Measurements from ENCODE around the gene EHBP1.
A peak's percentile ranks its signal among the peaks of the same experiment; 100 is the strongest.

Gene EHBP1

GRCh38 chr2:62705007-62705829 is at the start of gene EHBP1:
Gene EHBP1, plus strand, starts transcription at chr2:62705713. Its CDS starts 1,479 bp downstream, at chr2:62707192.
- DNase-seq: peak; percentile 98
- Mint-ChIP-seq H3K4me1 (peaks cover 22 to 34% of the 10 kb centered on the region in 2 donors), H3K9me3 (peaks cover 0 to 3% of the 10 kb centered on the region in 2 donors), H3K36me3 (peaks cover 8 to 10% of the 10 kb centered on the region in 2 donors), H3K4me3 (peak within 1 kb of the TSS; percentile 91 to 98), H3K27me3 (no peaks in the 10 kb centered on the region), H3K27ac (peak within 1 kb of the TSS; percentile 94)
- peak; percentile 95 for ATAC-seq (replicated peaks)

- peak overlapping the region in 1 of 2 donors; percentile 36 for H3K4me3 Mint-ChIP-seq
- peaks cover 25 to 42% of the 10 kb centered on the region in 2 donors for H3K4me1 Mint-ChIP-seq
- no peaks in the 10 kb centered on the region for H3K36me3 Mint-ChIP-seq
- peak overlapping the region; percentile 83 for H3K27ac Mint-ChIP-seq
- DNase-seq (no peak), ATAC-seq (replicated peaks) (peak; percentile 70 to 72)
- peaks cover 0 to 2% of the 10 kb centered on the region in 2 donors for H3K9me3 Mint-ChIP-seq
- H3K27me3 Mint-ChIP-seq: no peaks in the 10 kb centered on the region
These were observed 47.7 kb upstream of the EHBP1 start for GRCh38 chr2:62657783-62658182.

GRCh38 chr2:62658891-62659290 is 46.6 kb upstream of the EHBP1 start:
- Mint-ChIP-seq H3K36me3 (no peaks in the 10 kb centered on the region), H3K27ac (no peak overlapping the region), H3K9me3 (peaks cover 0 to 2% of the 10 kb centered on the region in 2 donors), H3K4me3 (no peak overlapping the region), H3K4me1 (peaks cover 25 to 39% of the 10 kb centered on the region in 2 donors), H3K27me3 (peaks cover 0 to under 1% of the 10 kb centered on the region in 2 donors)
- ATAC-seq (replicated peaks): no peak
- DNase-seq: no peak

- ATAC-seq (replicated peaks): peak; percentile 78 to 79
- peak overlapping the region; percentile 1 to 62 for H3K4me3 Mint-ChIP-seq
These were observed 45.4 kb upstream of the EHBP1 start for GRCh38 chr2:62660087-62660486.

GRCh38 chr2:62660582-62661262 is 44.8 kb upstream of the EHBP1 start:
- Mint-ChIP-seq H3K36me3 (no peaks in the 10 kb centered on the region), H3K27me3 (peaks cover 0 to 4% of the 10 kb centered on the region in 2 donors), H3K4me1 (peaks cover 27 to 34% of the 10 kb centered on the region in 2 donors), H3K4me3 (peak overlapping the region; percentile 5 to 62), H3K9me3 (peaks cover 0 to 2% of the 10 kb centered on the region in 2 donors), H3K27ac (no peak overlapping the region)
- peak; percentile 69 to 78 for ATAC-seq (replicated peaks)
- DNase-seq: no peak

More at GRCh38 chr2:62660087-62660486, 45.4 kb upstream of the EHBP1 start:
- peak; percentile 18 for DNase-seq
- H3K27ac Mint-ChIP-seq: peak overlapping the region; percentile 2
- H3K4me1 Mint-ChIP-seq: peaks cover 27 to 34% of the 10 kb centered on the region in 2 donors
- H3K9me3 Mint-ChIP-seq: peaks cover 0 to 2% of the 10 kb centered on the region in 2 donors
- no peaks in the 10 kb centered on the region for H3K36me3 Mint-ChIP-seq
- peaks cover 0 to 4% of the 10 kb centered on the region in 2 donors for H3K27me3 Mint-ChIP-seq

GRCh38 chr2:62661263-62661635 is 44.3 kb upstream of the EHBP1 start:
- Mint-ChIP-seq H3K27ac (no peak overlapping the region), H3K9me3 (peaks cover 0 to 2% of the 10 kb centered on the region in 2 donors), H3K4me1 (peaks cover 27 to 34% of the 10 kb centered on the region in 2 donors), H3K36me3 (no peaks in the 10 kb centered on the region), H3K4me3 (no peak overlapping the region), H3K27me3 (peaks cover 0 to 4% of the 10 kb centered on the region in 2 donors)
- ATAC-seq (replicated peaks): no peak
- DNase-seq: no peak

GRCh38 chr2:62662131-62662530 is 43.4 kb upstream of the EHBP1 start:
- ATAC-seq (replicated peaks) (no peak), DNase-seq (no peak)
- Mint-ChIP-seq H3K27me3 (peaks cover 0 to 4% of the 10 kb centered on the region in 2 donors), H3K9me3 (peaks cover 0 to 2% of the 10 kb centered on the region in 2 donors), H3K4me3 (no peak overlapping the region), H3K27ac (no peak overlapping the region), H3K4me1 (peaks cover 26 to 31% of the 10 kb centered on the region in 2 donors), H3K36me3 (no peaks in the 10 kb centered on the region)

- no peaks in the 10 kb centered on the region for H3K36me3 Mint-ChIP-seq
- H3K4me1 Mint-ChIP-seq: peaks cover 23 to 27% of the 10 kb centered on the region in 2 donors
- H3K27ac Mint-ChIP-seq: no peak overlapping the region
- peaks cover 0 to 2% of the 10 kb centered on the region in 2 donors for H3K9me3 Mint-ChIP-seq
- peaks cover 0 to 4% of the 10 kb centered on the region in 2 donors for H3K27me3 Mint-ChIP-seq
- H3K4me3 Mint-ChIP-seq: no peak overlapping the region
- DNase-seq (no peak), ATAC-seq (replicated peaks) (no peak)
These were observed 43.0 kb upstream of the EHBP1 start for GRCh38 chr2:62662554-62662953.

- Mint-ChIP-seq H3K9me3 (no peaks in the 10 kb centered on the region), H3K27ac (no peak overlapping the region), H3K4me1 (peaks cover 18 to 21% of the 10 kb centered on the region in 2 donors), H3K36me3 (no peaks in the 10 kb centered on the region), H3K27me3 (peaks cover 0 to 4% of the 10 kb centered on the region in 2 donors), H3K4me3 (no peak overlapping the region)
- no peak for ATAC-seq (replicated peaks)
- no peak for DNase-seq
These were observed 42.1 kb upstream of the EHBP1 start for GRCh38 chr2:62663411-62663810.

GRCh38 chr2:62663920-62664795 is 41.4 kb upstream of the EHBP1 start:
- DNase-seq: no peak
- Mint-ChIP-seq H3K27me3 (peaks cover 0 to 4% of the 10 kb centered on the region in 2 donors), H3K4me1 (peaks cover 18 to 21% of the 10 kb centered on the region in 2 donors), H3K36me3 (no peaks in the 10 kb centered on the region), H3K27ac (no peak overlapping the region), H3K4me3 (no peak overlapping the region), H3K9me3 (no peaks in the 10 kb centered on the region)
- no peak for ATAC-seq (replicated peaks)

- Mint-ChIP-seq H3K9me3 (no peaks in the 10 kb centered on the region), H3K4me1 (peaks cover 8 to 9% of the 10 kb centered on the region in 2 donors), H3K27ac (no peak overlapping the region), H3K36me3 (no peaks in the 10 kb centered on the region), H3K27me3 (peaks cover 0 to 4% of the 10 kb centered on the region in 2 donors), H3K4me3 (no peak overlapping the region)
- DNase-seq (no peak), ATAC-seq (replicated peaks) (no peak)
These were observed 40.1 kb upstream of the EHBP1 start for GRCh38 chr2:62665446-62665845.

GRCh38 chr2:62669180-62669579 is 36.3 kb upstream of the EHBP1 start:
- Mint-ChIP-seq H3K27me3 (peaks cover 0 to under 1% of the 10 kb centered on the region in 2 donors), H3K27ac (no peak overlapping the region), H3K4me1 (no peaks in the 10 kb centered on the region), H3K4me3 (no peak overlapping the region), H3K9me3 (no peaks in the 10 kb centered on the region), H3K36me3 (no peaks in the 10 kb centered on the region)
- ATAC-seq (replicated peaks): no peak
- no peak for DNase-seq

- Mint-ChIP-seq H3K9me3 (no peaks in the 10 kb centered on the region), H3K27ac (no peak overlapping the region), H3K4me1 (no peaks in the 10 kb centered on the region), H3K36me3 (no peaks in the 10 kb centered on the region), H3K4me3 (no peak overlapping the region), H3K27me3 (no peaks in the 10 kb centered on the region)
- ATAC-seq (replicated peaks): no peak
- DNase-seq: no peak
These were observed 32.9 kb upstream of the EHBP1 start for GRCh38 chr2:62672601-62673000.

- Mint-ChIP-seq H3K4me1 (no peaks in the 10 kb centered on the region), H3K27ac (no peak overlapping the region), H3K4me3 (no peak overlapping the region), H3K36me3 (no peaks in the 10 kb centered on the region), H3K9me3 (no peaks in the 10 kb centered on the region), H3K27me3 (no peaks in the 10 kb centered on the region)
- DNase-seq: no peak
- ATAC-seq (replicated peaks): no peak
These were observed 30.5 kb upstream of the EHBP1 start for GRCh38 chr2:62675062-62675461.

Measured in stimulated activated naive B cell treated with anti-CD40 and anti-IgM and Interleukin-4, amounts not matched to agents 10 μg/mL and 1 μg/mL and 100 μg/mL, for 72 hours (primary cell).